PFSK-1 (cell line): Measurements from ENCODE around the gene FGGY.

ENCODE experiments used
- FOXP2 ChIP-seq: optimal IDR thresholded peaks from 2 replicates; pipeline ENCODE3; 2011; ENCODE audit warnings: borderline replicate concordance, control low read depth, inconsistent platforms; ENCODE audit not compliant: insufficient read depth; ENCODE audit errors: extremely low read length, extremely low read depth
- POLR2AphosphoS5 ChIP-seq: IDR thresholded peaks from 2 replicates; pipeline ENCODE4 v1.6.1; 2012; ENCODE audit warnings: low read depth, mild to moderate bottlenecking, control low read depth, low read length, moderate library complexity
- SIN3A ChIP-seq: IDR thresholded peaks from 2 replicates; pipeline ENCODE4 v1.6.1; 2012; ENCODE audit warnings: mild to moderate bottlenecking, low read length, moderate library complexity, borderline replicate concordance; ENCODE audit not compliant: insufficient read depth
- TAF1 ChIP-seq: IDR thresholded peaks from 2 replicates; pipeline ENCODE4 v1.6.1; 2012; ENCODE audit warnings: low read length, control low read depth, borderline replicate concordance; ENCODE audit not compliant: insufficient read depth
- TF ChIP-seq, protein P1 (sequence below), 2 experiments: IDR thresholded peaks; 2 replicates each; pipeline versions ENCODE4 v1.6.1 to v1.8.0; 2011 to 2012; ENCODE audit warnings: low read depth in 2 of 2, low read length in 2 of 2, control low read depth in 1 of 2, inconsistent platforms in 1 of 2, mild to moderate bottlenecking in 1 of 2, moderate library complexity in 1 of 2; ENCODE audit not compliant: insufficient read depth in 1 of 2

The FGGY gene

GRCh38 chr1:59619557-59619956, 322.7 kb downstream of the FGGY start:
- TF ChIP-seq, protein P1, sequence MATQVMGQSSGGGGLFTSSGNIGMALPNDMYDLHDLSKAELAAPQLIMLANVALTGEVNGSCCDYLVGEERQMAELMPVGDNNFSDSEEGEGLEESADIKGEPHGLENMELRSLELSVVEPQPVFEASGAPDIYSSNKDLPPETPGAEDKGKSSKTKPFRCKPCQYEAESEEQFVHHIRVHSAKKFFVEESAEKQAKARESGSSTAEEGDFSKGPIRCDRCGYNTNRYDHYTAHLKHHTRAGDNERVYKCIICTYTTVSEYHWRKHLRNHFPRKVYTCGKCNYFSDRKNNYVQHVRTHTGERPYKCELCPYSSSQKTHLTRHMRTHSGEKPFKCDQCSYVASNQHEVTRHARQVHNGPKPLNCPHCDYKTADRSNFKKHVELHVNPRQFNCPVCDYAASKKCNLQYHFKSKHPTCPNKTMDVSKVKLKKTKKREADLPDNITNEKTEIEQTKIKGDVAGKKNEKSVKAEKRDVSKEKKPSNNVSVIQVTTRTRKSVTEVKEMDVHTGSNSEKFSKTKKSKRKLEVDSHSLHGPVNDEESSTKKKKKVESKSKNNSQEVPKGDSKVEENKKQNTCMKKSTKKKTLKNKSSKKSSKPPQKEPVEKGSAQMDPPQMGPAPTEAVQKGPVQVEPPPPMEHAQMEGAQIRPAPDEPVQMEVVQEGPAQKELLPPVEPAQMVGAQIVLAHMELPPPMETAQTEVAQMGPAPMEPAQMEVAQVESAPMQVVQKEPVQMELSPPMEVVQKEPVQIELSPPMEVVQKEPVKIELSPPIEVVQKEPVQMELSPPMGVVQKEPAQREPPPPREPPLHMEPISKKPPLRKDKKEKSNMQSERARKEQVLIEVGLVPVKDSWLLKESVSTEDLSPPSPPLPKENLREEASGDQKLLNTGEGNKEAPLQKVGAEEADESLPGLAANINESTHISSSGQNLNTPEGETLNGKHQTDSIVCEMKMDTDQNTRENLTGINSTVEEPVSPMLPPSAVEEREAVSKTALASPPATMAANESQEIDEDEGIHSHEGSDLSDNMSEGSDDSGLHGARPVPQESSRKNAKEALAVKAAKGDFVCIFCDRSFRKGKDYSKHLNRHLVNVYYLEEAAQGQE (IDR thresholded peaks at IDR 0.05; ENCODE audit: insufficient read depth in 1 of 2, low read depth in 2 of 2, low read length in 2 of 2) = no peak

GRCh38 chr1:59625384-59625783, 328.5 kb downstream of the FGGY start:
- TF ChIP-seq POLR2AphosphoS5 = no peak
- TF ChIP-seq, protein P1 (IDR thresholded peaks at IDR 0.05; ENCODE audit: insufficient read depth in 1 of 2, low read depth in 2 of 2, low read length in 2 of 2) = no peak
- no peak for TF ChIP-seq SIN3A
- no peak for TF ChIP-seq FOXP2
- TF ChIP-seq TAF1 = no peak

- TF ChIP-seq POLR2AphosphoS5 = no peak
- TF ChIP-seq SIN3A = no peak
Observed at GRCh38 chr1:59631561-59632255, 334.8 kb downstream of the FGGY start.

DNA sequence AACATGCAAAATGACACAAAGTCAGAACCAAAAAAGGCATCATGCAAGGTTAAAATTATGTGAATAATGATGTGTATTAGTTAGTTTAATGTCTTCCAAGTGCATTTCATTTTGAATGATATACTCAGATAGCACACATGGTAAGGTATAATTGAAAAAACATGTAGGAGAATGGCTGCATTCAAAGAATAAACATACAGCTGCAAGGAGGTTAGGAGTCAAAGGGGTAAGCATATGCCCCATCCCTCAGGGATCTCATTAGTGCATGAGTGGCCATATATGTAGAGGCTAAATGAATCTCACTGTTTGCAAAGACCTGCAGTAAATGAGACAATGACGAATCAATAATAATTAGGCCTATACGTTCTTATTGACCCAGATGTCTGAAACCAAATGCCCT, 338.2 kb downstream of the FGGY start:
- TF ChIP-seq POLR2AphosphoS5 (no peak), SIN3A (no peak), TAF1 (no peak), FOXP2 (no peak)
- TF ChIP-seq, protein P1 (IDR thresholded peaks at IDR 0.05; ENCODE audit: insufficient read depth in 1 of 2, low read depth in 2 of 2, low read length in 2 of 2) = no peak

DNA sequence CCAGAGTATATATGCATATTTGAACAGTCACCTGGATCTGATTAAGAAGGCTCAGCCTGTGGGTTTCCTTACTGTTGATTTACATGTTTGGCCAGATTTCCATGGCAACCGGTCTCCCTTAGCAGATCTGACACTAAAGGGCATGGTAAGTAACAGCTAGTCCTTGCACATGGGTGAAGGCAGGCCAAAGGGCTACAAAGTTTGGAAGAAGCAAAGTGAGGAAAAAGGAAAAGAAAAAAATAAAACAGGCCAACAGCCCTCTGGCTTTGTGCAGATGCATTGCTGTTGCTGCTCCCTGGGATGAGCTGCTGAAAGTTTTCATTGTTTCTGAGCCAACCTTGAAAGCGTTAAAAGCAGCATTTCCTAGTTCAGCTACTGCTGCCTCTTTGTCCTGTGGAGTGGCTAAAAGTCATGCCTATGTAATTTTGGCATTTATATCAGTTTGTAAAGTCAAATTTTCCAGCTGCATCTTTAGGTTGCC, 341.4 kb downstream of the FGGY start:
- TF ChIP-seq SIN3A (no peak), POLR2AphosphoS5 (no peak), FOXP2 (no peak), TAF1 (no peak)
- TF ChIP-seq, protein P1 (IDR thresholded peaks at IDR 0.05; ENCODE audit: insufficient read depth in 1 of 2, low read depth in 2 of 2, low read length in 2 of 2) = no peak
